IPS-20b (cell line): ENCODE results near the gene GATA5.

Experiments used
- H3K27ac ChIP-seq: one replicate; pipeline ENCODE4 v1.5.1; 2013; ENCODE audit warnings: low read length
- H3K27me3 ChIP-seq: 2 replicates; pipeline ENCODE4 v1.6.1; 2013; ENCODE audit warnings: mild to moderate bottlenecking, low read length, inconsistent platforms; ENCODE audit not compliant: insufficient read depth
- H3K36me3 ChIP-seq: 2 replicates; pipeline ENCODE4 v1.6.1; 2013; ENCODE audit warnings: low read depth, mild to moderate bottlenecking, inconsistent platforms, low read length, moderate library complexity; ENCODE audit not compliant: insufficient read depth
- H3K4me1 ChIP-seq: 2 replicates; pipeline ENCODE4 v1.6.1; 2013; ENCODE audit warnings: mild to moderate bottlenecking, control low read depth, inconsistent platforms, low read length, moderate library complexity; ENCODE audit not compliant: insufficient read depth
- H3K4me3 ChIP-seq: 2 replicates; pipeline ENCODE4 v1.5.1; 2013; ENCODE audit warnings: mild to moderate bottlenecking, low read length, inconsistent platforms
- H3K9ac ChIP-seq: 2 replicates; pipeline ENCODE4 v1.6.1; 2013; ENCODE audit warnings: low read depth, mild to moderate bottlenecking, inconsistent platforms, low read length, moderate library complexity
- H3K9me3 ChIP-seq: 2 replicates; pipeline ENCODE4 v1.6.1; 2013; ENCODE audit warnings: mild to moderate bottlenecking, low read depth, low read length, inconsistent platforms; ENCODE audit not compliant: insufficient read depth

The GATA5 gene

GRCh38 chr20:62457098-62457497, 18.7 kb downstream of the GATA5 start:
- no peaks in the 10 kb centered on the region for H3K36me3 ChIP-seq
- no peak overlapping the region for H3K4me3 ChIP-seq
- no peaks in the 10 kb centered on the region for H3K27me3 ChIP-seq
- no peaks in the 10 kb centered on the region for H3K4me1 ChIP-seq
- H3K27ac ChIP-seq = no peak overlapping the region
- no peak overlapping the region for H3K9ac ChIP-seq
- H3K9me3 ChIP-seq = no peaks in the 10 kb centered on the region

GRCh38 chr20:62455929-62456328, 19.9 kb downstream of the GATA5 start:
- no peak overlapping the region for H3K9ac ChIP-seq
- no peaks in the 10 kb centered on the region for H3K9me3 ChIP-seq
- no peak overlapping the region for H3K27ac ChIP-seq
- no peaks in the 10 kb centered on the region for H3K4me1 ChIP-seq
- no peaks in the 10 kb centered on the region for H3K36me3 ChIP-seq
- no peaks in the 10 kb centered on the region for H3K27me3 ChIP-seq
- no peak overlapping the region for H3K4me3 ChIP-seq

- Histone ChIP-seq H3K9me3 (no peaks in the 10 kb centered on the region), H3K4me3 (no peak overlapping the region), H3K36me3 (no peaks in the 10 kb centered on the region), H3K27ac (no peak overlapping the region), H3K9ac (no peak overlapping the region), H3K4me1 (no peaks in the 10 kb centered on the region), H3K27me3 (no peaks in the 10 kb centered on the region)
Observed at GRCh38 chr20:62454904-62455636, 20.7 kb downstream of the GATA5 start.

- Histone ChIP-seq H3K4me3 (no peak overlapping the region), H3K36me3 (no peaks in the 10 kb centered on the region), H3K4me1 (no peaks in the 10 kb centered on the region), H3K27ac (no peak overlapping the region), H3K27me3 (no peaks in the 10 kb centered on the region), H3K9ac (no peak overlapping the region), H3K9me3 (no peaks in the 10 kb centered on the region)
Observed at GRCh38 chr20:62453186-62453808, 22.5 kb downstream of the GATA5 start.

- no peaks in the 10 kb centered on the region for H3K27me3 ChIP-seq
- no peak overlapping the region for H3K9ac ChIP-seq
- H3K4me3 ChIP-seq = no peak overlapping the region
- H3K27ac ChIP-seq = no peak overlapping the region
- H3K4me1 ChIP-seq = no peaks in the 10 kb centered on the region
- H3K9me3 ChIP-seq = no peaks in the 10 kb centered on the region
- H3K36me3 ChIP-seq = no peaks in the 10 kb centered on the region
Observed at GRCh38 chr20:62452475-62453095, 23.2 kb downstream of the GATA5 start.

- Histone ChIP-seq H3K27me3 (no peaks in the 10 kb centered on the region), H3K9me3 (no peaks in the 10 kb centered on the region)
Observed at GRCh38 chr20:62451970-62452369, 23.8 kb downstream of the GATA5 start.

GRCh38 chr20:62451156-62451767, 24.5 kb downstream of the GATA5 start:
- no peaks in the 10 kb centered on the region for H3K27me3 ChIP-seq
- no peaks in the 10 kb centered on the region for H3K36me3 ChIP-seq
- H3K4me3 ChIP-seq = no peak overlapping the region
- H3K4me1 ChIP-seq = no peaks in the 10 kb centered on the region
- H3K9ac ChIP-seq = no peak overlapping the region
- no peaks in the 10 kb centered on the region for H3K9me3 ChIP-seq
- no peak overlapping the region for H3K27ac ChIP-seq

More at GRCh38 chr20:62451970-62452369, 23.8 kb downstream of the GATA5 start:
- no peaks in the 10 kb centered on the region for H3K4me1 ChIP-seq
- H3K4me3 ChIP-seq = no peak overlapping the region
- no peak overlapping the region for H3K27ac ChIP-seq
- H3K36me3 ChIP-seq = no peaks in the 10 kb centered on the region
- H3K9ac ChIP-seq = no peak overlapping the region

- no peak overlapping the region for H3K27ac ChIP-seq
- no peaks in the 10 kb centered on the region for H3K9me3 ChIP-seq
- H3K4me3 ChIP-seq = no peak overlapping the region
- no peaks in the 10 kb centered on the region for H3K4me1 ChIP-seq
- H3K36me3 ChIP-seq = no peaks in the 10 kb centered on the region
- H3K27me3 ChIP-seq = no peaks in the 10 kb centered on the region
- H3K9ac ChIP-seq = no peak overlapping the region
Observed at GRCh38 chr20:62449951-62450691, 25.7 kb downstream of the GATA5 start.

GRCh38 chr20:62448788-62449187, 27.0 kb downstream of the GATA5 start:
- no peaks in the 10 kb centered on the region for H3K4me1 ChIP-seq
- H3K9ac ChIP-seq = no peak overlapping the region
- H3K4me3 ChIP-seq = no peak overlapping the region
- H3K36me3 ChIP-seq = no peaks in the 10 kb centered on the region
- H3K27ac ChIP-seq = no peak overlapping the region
- no peaks in the 10 kb centered on the region for H3K27me3 ChIP-seq
- H3K9me3 ChIP-seq = no peaks in the 10 kb centered on the region

- no peak overlapping the region for H3K4me3 ChIP-seq
- no peaks in the 10 kb centered on the region for H3K36me3 ChIP-seq
- no peaks in the 10 kb centered on the region for H3K27me3 ChIP-seq
- H3K9me3 ChIP-seq = no peaks in the 10 kb centered on the region
- no peak overlapping the region for H3K27ac ChIP-seq
- H3K4me1 ChIP-seq = no peaks in the 10 kb centered on the region
- H3K9ac ChIP-seq = no peak overlapping the region
Observed at GRCh38 chr20:62448038-62448437, 27.8 kb downstream of the GATA5 start.
